AG09319 (cell line): ENCODE results near the gene CEACAM1.
"Not testable (repeated sequence)": the region's sequence is repeated elsewhere in the genome, so short reads cannot be mapped to it uniquely, and the experiment has no call there.

Experiments
- DNase-seq: peaks from one replicate; pipeline ENCODE4 v3.0.0-alpha.2; 2010; ENCODE audit warnings: low read depth; ENCODE audit errors: extremely low read depth
- CTCF ChIP-seq: IDR thresholded peaks from 2 replicates; pipeline ENCODE4 v1.5.1; 2011; ENCODE audit warnings: low read depth, mild to moderate bottlenecking, inconsistent platforms, low read length, moderate library complexity

The CEACAM1 gene

GRCh38 chr19:42505066-42505465 is 23.2 kb downstream of the CEACAM1 start:
- DNase-seq, result no peak
- no peak for TF ChIP-seq CTCF

GRCh38 chr19:42501733-42502132 is 26.5 kb downstream of the CEACAM1 start:
- TF ChIP-seq CTCF, result no peak
- DNase-seq, result no peak

- DNase-seq, result not testable (repeated sequence)
Observed at GRCh38 chr19:42501243-42501642, 27.0 kb downstream of the CEACAM1 start.

GRCh38 chr19:42498169-42498757 is 30.0 kb downstream of the CEACAM1 start:
- TF ChIP-seq CTCF, result no peak
- no peak for DNase-seq

- TF ChIP-seq CTCF, result no peak
- DNase-seq, result no peak
Observed at GRCh38 chr19:42497492-42498168, 30.7 kb downstream of the CEACAM1 start.

GRCh38 chr19:42496460-42497133 is 31.7 kb downstream of the CEACAM1 start:
- DNase-seq, result no peak
- no peak for TF ChIP-seq CTCF

- DNase-seq, result no peak
- no peak for TF ChIP-seq CTCF
Observed at GRCh38 chr19:42495663-42496062, 32.6 kb downstream of the CEACAM1 start.
